ENCODE data around the gene DKK3.

DKK3 gene

GRCh38 chr11:11983427-11983826 is 25.0 kb downstream of the DKK3 start:
- TF ChIP-seq CTCF (conservative IDR thresholded peaks at IDR 0.05; ENCODE audit: low read depth, low read length) = no peak
- H2AFZ ChIP-seq (ENCODE audit: low read depth) = no peak overlapping the region
- H3K4me2 ChIP-seq = no peak overlapping the region
- no peak overlapping the region for H3K27ac ChIP-seq
- H3K4me1 ChIP-seq (ENCODE audit: low read depth, poor library complexity, severe bottlenecking) = no peaks in the 10 kb centered on the region
- no peaks in the 10 kb centered on the region for H3K27me3 ChIP-seq (ENCODE audit: insufficient read depth, low read depth)
- H3K4me3 ChIP-seq (IDR thresholded peaks at IDR 0.05; ENCODE audit: insufficient read depth, low read depth, low read length) = no peak overlapping the region
- no peaks in the 10 kb centered on the region for H3K36me3 ChIP-seq (ENCODE audit: insufficient read depth)
- no peak overlapping the region for H3K9ac ChIP-seq
- H4K20me1 ChIP-seq (ENCODE audit: insufficient read depth) = no peaks in the 10 kb centered on the region
- H3K79me2 ChIP-seq (ENCODE audit: insufficient read depth, low read depth) = no peaks in the 10 kb centered on the region

GRCh38 chr11:11982975-11983374 is 25.5 kb downstream of the DKK3 start:
- H3K4me2 ChIP-seq = no peak overlapping the region
- no peaks in the 10 kb centered on the region for H4K20me1 ChIP-seq (ENCODE audit: insufficient read depth)
- no peaks in the 10 kb centered on the region for H3K27me3 ChIP-seq (ENCODE audit: insufficient read depth, low read depth)
- H2AFZ ChIP-seq (ENCODE audit: low read depth) = no peak overlapping the region
- H3K9ac ChIP-seq = no peak overlapping the region
- no peaks in the 10 kb centered on the region for H3K79me2 ChIP-seq (ENCODE audit: insufficient read depth, low read depth)
- H3K4me3 ChIP-seq (IDR thresholded peaks at IDR 0.05; ENCODE audit: insufficient read depth, low read depth, low read length) = no peak overlapping the region
- no peaks in the 10 kb centered on the region for H3K36me3 ChIP-seq (ENCODE audit: insufficient read depth)
- no peaks in the 10 kb centered on the region for H3K4me1 ChIP-seq (ENCODE audit: low read depth, poor library complexity, severe bottlenecking)
- TF ChIP-seq CTCF (conservative IDR thresholded peaks at IDR 0.05; ENCODE audit: low read depth, low read length) = no peak
- no peak overlapping the region for H3K27ac ChIP-seq

- Histone ChIP-seq H3K27me3 (ENCODE audit: insufficient read depth, low read depth) (no peaks in the 10 kb centered on the region), H2AFZ (ENCODE audit: low read depth) (no peak overlapping the region), H3K4me2 (no peak overlapping the region), H3K79me2 (ENCODE audit: insufficient read depth, low read depth) (no peaks in the 10 kb centered on the region), H3K36me3 (ENCODE audit: insufficient read depth) (no peaks in the 10 kb centered on the region), H3K27ac (no peak overlapping the region), H3K4me1 (ENCODE audit: low read depth, poor library complexity, severe bottlenecking) (no peaks in the 10 kb centered on the region), H4K20me1 (ENCODE audit: insufficient read depth) (no peaks in the 10 kb centered on the region), H3K9ac (no peak overlapping the region), H3K4me3 (IDR thresholded peaks at IDR 0.05; ENCODE audit: insufficient read depth, low read depth, low read length) (no peak overlapping the region)
- TF ChIP-seq CTCF (conservative IDR thresholded peaks at IDR 0.05; ENCODE audit: low read depth, low read length) = no peak
These were observed 26.0 kb downstream of the DKK3 start for GRCh38 chr11:11982461-11982860.

- no peak overlapping the region for H3K9ac ChIP-seq
- H4K20me1 ChIP-seq (ENCODE audit: insufficient read depth) = no peaks in the 10 kb centered on the region
- no peak for TF ChIP-seq CTCF (conservative IDR thresholded peaks at IDR 0.05; ENCODE audit: low read depth, low read length)
- H3K4me1 ChIP-seq (ENCODE audit: low read depth, poor library complexity, severe bottlenecking) = no peaks in the 10 kb centered on the region
- no peak overlapping the region for H3K27ac ChIP-seq
- H3K36me3 ChIP-seq (ENCODE audit: insufficient read depth) = no peaks in the 10 kb centered on the region
- no peaks in the 10 kb centered on the region for H3K27me3 ChIP-seq (ENCODE audit: insufficient read depth, low read depth)
- H3K4me3 ChIP-seq (IDR thresholded peaks at IDR 0.05; ENCODE audit: insufficient read depth, low read depth, low read length) = no peak overlapping the region
- no peaks in the 10 kb centered on the region for H3K79me2 ChIP-seq (ENCODE audit: insufficient read depth, low read depth)
- no peak overlapping the region for H2AFZ ChIP-seq (ENCODE audit: low read depth)
- H3K4me2 ChIP-seq = no peak overlapping the region
These were observed 26.6 kb downstream of the DKK3 start for GRCh38 chr11:11981840-11982239.

GRCh38 chr11:11981364-11981763 is 27.1 kb downstream of the DKK3 start:
- no peaks in the 10 kb centered on the region for H4K20me1 ChIP-seq (ENCODE audit: insufficient read depth)
- no peak overlapping the region for H2AFZ ChIP-seq (ENCODE audit: low read depth)
- H3K4me3 ChIP-seq (IDR thresholded peaks at IDR 0.05; ENCODE audit: insufficient read depth, low read depth, low read length) = no peak overlapping the region
- no peak overlapping the region for H3K27ac ChIP-seq
- H3K9ac ChIP-seq = no peak overlapping the region
- no peaks in the 10 kb centered on the region for H3K79me2 ChIP-seq (ENCODE audit: insufficient read depth, low read depth)
- H3K36me3 ChIP-seq (ENCODE audit: insufficient read depth) = no peaks in the 10 kb centered on the region
- H3K27me3 ChIP-seq (ENCODE audit: insufficient read depth, low read depth) = no peaks in the 10 kb centered on the region
- H3K4me1 ChIP-seq (ENCODE audit: low read depth, poor library complexity, severe bottlenecking) = no peaks in the 10 kb centered on the region
- no peak for TF ChIP-seq CTCF (conservative IDR thresholded peaks at IDR 0.05; ENCODE audit: low read depth, low read length)
- H3K4me2 ChIP-seq = no peak overlapping the region
